Fibroblast of upper back skin (primary cell): Measurements from ENCODE around the gene HSFX3.
A peak's percentile ranks its signal among the peaks of the same experiment; 100 is the strongest.
"Not testable (repeated sequence)": the region's sequence is repeated elsewhere in the genome, so short reads cannot be mapped to it uniquely, and the experiment has no call there.

Experiments
- DNase-seq: peaks from one replicate; pipeline ENCODE4 v3.0.0-alpha.2; 2013

The HSFX3 gene

DNA sequence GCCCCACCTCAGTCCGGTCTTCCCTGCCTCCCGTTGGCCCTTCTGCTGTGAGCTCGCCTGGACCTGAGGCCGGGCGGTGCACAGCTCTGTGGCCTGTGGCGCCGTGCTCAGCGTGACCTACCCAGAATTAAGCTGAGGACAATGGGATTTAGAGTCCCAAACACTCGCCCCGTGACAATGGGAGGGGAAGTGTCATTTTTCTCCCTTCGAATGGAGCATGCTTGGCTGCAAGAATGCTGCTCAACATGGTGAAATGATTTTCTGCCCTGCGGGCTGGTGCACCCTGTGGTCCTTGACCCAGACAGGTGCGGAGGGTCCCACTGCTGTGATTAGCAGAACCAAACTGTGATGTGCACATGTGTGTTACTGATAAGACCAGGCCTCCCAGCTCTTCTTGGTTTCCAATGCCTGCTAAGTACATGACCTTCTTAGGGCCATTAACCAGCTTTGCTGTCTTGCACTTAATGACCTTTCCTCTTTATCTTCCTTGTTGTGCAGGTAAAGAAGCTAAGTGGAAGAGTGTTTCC, 8.1 kb downstream of the HSFX3 start:
- no peak for DNase-seq

DNA sequence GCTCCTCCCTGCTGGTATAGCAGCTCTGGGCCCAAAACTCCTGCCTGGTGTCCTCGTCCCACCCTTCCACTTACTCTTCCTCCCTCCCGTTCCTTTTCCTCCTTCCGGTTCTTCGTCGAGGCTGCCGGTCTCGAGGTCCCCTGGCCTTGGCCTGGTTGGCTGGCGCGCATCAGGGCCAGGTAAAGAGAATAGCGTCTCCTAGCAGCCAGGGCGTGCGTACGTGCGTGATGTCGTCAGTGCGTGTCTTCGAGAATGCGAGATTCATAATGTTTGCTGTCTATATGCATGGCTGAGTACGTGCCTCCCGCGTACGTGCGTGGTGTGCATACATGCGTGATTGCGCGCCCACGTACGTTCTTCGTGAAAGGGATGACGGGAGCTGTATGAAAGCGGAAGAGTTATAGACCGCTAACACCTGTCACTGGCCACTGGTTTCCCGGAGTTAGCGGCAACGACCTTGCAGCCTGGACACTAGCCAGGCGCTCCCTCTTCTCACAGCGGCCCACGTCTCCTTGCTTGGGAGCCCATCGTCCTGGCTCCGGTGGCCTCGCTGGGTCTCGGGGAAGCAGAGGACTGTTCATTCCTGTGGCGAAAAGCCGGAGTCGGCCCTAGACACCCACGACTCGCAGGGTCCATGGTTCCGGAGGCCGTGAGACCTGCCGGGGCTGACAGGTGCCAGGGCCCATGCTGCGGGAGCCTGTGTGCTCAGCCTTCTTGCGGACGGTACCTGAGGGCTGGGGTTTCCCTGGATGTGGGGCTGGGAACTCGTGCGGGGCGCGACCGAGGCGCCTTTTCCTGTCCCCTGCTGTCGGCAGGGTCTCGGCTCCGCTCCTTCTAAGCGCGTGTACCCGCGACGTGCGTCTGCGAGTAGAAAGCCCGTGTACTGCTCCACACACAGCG, 8.9 kb downstream of the HSFX3 start, which contains the start of gene EOLA1:
EOLA1 (plus strand) TSS at position 392 of the 900 bp plus-strand sequence. CDS start 4,619 bp downstream, outside the sequence.
- DNase-seq, result peak; percentile 95

DNA sequence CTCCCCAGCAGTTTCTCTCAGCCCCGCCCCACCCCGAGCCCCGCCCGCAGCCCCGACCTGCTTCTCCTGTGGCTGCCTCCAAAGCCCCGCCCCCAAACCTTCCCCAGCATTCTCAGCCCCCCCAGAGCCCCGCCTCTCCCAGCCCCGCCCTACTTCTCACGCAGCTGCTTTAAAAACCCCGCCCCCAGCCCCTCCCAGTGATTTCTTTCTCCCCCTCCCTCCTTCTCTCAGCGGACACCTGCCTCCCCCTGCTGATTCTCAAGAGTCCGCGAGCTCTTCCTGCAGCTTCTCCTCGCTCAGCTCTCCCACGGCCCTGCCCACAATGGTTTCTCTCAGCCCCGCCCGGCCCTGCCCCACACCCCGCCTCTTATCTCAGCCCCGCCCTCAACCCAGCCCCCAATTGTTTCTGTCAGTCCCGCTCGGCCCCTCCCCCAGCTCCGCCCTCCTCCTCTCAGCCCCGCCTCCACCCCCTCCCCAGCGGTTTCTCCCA, 9.5 kb downstream of the HSFX3 start:
- peak; percentile 89 for DNase-seq

DNA sequence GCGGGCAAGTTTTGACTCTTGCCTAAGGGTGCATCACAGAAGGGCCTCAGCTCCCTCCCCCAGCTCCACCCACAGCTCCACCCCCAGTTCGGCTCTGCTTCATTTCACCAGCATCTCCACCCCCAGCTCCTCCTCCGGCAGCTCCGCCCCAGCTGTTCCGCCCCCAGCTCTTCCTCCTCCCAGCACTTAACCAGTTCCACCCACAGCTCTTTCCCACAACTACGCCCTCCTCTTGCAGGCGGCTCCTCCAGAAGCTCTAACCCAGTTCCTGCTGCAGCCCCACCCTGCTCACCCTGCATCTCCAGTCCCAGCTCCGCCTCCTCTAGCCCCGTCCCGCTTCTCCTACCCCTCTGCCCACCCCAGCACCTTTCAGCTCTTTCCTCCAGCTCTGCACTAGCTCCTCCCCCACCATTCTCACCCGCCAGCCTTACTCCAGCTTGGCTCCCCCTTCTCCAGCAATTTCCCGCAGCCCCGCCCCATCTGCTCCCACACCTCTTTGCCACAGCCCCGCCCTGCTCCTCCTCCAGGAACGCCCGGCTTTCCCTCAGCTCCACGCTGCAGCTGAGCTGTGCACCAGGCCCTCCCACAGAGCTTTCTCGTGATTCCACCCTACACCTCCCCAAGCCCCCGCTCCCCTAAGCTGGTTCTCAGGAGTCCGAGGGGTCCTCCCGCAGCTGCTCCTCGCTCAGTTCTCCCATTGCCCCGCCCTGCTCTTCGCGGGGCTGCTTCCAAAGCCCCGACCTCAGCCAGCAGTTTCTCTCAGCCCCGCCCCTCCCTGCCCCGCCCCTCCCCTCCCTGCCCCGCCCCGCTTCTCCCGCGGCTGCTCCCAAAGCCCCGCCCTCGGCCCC, 10.2 kb downstream of the HSFX3 start:
- DNase-seq, result peak; percentile 92

DNA sequence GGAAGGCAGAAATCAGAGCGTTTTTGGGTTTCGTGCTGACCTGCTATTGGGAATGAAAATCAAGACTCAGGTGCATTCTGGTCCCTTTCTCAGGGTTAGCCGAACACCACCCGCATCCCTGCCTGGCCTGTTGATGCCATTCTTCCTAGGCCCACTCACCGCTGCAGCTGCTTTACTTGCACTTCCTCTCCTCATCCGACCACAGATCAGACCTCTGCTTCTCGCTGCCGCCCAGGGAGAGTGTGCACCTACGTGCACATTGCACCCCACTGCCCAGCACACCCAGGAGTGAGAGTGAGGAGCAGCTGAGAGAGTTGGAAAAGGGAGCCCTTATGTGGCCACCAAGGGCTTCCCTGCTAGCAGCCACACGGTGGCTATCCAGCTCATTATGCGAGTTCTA, 12.2 kb downstream of the HSFX3 start:
- DNase-seq, result not testable (repeated sequence)

DNA sequence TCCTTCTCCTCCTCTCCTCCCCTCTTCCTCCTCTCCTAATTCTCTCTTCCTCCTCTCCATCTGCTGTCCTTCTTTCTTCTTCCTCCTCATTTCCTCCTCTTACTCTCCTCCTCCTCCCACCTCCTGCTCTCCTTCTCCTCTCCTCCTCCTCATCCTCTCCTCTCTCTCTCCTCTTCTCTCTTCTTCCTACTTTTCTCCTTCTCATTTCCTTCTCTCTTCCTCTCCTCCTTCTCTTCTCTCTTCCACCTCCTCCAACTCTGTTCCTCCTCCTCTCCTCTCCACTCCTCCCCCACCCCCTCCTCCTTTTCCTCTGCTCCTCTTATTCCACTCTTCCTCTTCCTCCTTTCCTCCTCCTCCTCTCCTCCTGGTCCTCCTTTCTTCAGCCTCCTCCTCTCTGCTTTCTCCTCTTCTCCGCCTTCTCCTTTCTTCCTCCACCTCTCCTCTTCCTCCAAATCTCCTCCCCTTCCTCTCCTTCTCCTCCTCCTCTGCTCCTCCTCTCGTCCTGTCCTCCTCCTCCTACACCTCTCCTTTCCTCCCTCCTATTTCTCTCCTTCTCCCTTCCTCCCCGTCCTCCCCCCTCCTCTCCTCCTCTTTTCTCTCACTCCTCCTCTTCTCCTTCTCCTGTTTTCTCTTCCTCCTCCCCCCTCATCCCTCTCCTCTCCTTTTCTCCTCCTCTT, 14.7 kb downstream of the HSFX3 start:
- DNase-seq, result not testable (repeated sequence)

DNA sequence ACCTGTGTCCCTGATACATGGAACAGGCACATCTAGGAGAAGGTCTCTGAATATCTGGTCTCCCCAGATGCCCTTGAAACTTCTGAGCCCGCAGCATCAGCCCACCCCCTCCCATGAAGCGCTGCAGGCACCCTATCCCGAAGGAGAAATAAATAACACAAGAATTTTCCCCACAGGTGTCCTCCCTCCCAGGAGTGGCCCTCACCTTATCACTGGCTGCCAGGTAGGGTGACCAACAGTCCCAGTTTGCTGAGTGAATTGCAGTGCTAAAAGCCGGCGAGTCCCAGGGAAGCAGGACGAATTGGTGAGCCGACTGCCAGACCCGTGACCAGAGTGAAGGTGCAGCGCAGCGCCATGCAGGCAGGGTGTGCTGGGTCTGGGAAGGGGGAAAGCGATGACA, 15.7 kb downstream of the HSFX3 start:
- DNase-seq, result not testable (repeated sequence)

DNA sequence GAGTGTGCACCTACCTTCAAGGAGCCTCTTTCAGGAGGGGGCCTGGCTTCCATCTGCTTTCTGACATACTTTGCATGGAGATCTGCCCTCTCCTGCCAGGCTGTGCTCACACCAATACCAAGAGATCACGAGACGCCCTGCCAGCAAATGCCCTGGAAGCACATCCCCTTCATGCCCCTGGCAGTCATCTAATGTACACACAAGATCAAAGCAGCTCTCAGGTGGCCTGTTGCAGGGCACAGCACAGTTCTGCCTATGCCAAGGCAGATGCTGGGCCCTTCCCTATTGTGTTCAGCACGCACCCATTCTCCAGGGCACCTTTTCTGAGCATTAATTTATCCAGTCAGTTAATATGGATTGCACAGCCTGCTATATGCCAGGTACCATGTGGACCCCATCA, 16.9 kb downstream of the HSFX3 start:
- DNase-seq, result not testable (repeated sequence)

DNA sequence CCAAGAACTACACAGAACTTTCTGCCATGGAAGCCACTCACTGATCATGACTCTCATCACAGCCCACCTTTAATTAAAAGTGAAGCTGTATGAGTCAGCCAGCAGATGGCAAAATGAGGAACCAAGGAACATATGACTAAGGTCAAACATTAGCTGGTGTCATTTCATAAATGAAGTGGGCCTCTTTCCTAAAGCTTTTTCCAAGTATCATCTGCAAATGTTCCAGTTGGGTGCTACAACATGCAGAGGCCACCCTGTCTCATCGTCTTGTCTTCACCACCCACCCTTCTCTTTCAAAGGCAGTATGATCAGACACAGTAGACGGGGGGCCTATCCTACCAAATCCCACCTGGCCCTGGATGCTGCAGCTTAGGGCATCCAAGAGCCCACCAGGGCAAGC, 18.1 kb downstream of the HSFX3 start:
- no peak for DNase-seq

DNA sequence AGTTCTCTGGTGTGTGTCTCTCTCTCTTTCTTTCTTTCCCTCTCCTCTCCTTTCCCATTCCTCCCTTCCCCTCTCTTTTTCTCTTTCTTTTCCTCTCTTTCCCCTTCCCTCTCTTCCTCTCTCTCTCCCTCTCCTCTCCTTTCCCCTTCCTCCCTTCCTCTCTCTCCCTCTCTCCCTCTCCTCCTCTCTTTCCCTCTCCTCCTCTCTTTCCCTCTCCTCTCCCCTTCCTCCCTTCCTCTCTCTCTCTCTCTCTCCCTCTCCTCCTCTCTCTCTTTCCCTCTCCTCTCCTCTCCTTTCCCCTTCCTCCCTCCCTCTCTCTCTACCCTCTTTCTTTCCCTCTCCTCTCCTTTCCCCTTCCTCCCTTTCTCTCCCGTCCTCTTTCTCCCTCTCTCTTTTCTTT, 21.3 kb downstream of the HSFX3 start:
- no peak for DNase-seq

DNA sequence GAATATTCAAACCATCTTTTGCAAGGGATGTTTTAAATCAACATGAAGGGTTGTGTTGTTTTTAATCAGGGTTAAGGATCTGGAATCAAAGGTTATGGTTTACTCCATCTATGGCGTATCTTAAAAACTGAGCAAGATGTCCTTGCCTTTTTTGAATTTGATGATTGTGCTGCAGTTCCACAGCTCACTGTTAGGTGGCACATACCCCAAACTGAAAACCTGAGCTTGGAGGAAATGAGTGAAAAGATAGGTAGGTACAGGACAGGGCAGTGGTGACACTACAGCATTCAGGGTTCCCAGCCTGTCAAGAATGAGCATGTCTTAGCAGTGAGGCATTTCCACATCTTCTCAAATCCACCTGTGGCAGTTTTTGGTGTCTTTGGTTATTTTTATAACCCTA, 22.0 kb downstream of the HSFX3 start:
- DNase-seq, result peak; percentile 30

DNA sequence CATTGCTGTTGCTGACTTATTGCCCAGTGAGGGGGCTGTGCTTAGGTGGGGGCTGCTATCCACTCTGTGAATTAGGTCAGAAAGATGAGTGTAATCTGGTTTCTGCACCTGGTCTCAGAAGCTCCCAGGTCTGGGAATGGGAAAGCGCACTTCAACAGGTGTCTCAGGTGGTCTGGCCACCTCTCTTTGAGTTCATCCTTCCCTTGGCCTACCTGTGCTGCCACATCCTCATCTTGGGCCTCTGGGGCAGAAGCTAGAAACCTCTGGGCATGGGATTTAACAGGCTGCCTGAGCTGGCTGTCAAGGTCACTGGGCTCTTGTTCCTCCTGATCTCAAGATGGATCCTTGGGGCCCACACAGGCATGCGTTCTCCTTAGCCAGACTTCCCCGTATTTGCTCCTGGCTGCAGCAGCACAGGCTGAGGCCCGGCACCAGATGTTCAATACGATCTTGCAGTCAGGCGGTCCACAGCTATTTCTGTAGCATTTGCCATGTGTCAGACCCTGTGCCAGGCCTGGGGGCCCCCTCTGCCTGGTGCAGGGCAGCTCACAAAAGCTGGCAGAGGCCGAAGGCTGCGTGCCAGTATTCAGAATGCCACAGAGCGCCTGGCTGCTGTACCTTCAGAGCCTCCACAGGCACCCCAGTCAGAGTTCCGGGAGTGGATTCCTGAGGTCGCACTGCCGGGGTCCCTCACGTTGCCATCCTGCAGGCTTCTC, 23.2 kb downstream of the HSFX3 start:
- not testable (repeated sequence) for DNase-seq

DNA sequence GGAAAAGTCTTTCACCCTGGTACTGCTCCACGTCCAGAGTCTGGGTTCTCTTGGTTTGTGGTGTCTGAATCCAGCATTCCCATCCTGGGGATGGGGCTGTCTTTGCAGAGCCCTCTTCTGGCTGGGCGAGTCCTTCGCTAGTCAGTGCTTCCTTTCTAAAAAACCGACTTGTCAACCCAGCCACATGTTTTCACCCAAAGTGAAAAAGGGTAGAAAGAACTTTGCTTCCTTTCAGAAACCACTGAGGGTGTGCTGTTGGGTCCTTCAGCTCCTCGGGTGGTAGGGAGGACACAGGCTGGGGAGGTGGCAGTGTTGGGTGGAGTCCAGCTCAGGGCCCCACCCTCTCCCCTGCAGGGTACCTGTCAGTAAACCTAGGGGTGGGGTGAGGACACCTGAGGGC, 23.8 kb downstream of the HSFX3 start:
- not testable (repeated sequence) for DNase-seq

DNA sequence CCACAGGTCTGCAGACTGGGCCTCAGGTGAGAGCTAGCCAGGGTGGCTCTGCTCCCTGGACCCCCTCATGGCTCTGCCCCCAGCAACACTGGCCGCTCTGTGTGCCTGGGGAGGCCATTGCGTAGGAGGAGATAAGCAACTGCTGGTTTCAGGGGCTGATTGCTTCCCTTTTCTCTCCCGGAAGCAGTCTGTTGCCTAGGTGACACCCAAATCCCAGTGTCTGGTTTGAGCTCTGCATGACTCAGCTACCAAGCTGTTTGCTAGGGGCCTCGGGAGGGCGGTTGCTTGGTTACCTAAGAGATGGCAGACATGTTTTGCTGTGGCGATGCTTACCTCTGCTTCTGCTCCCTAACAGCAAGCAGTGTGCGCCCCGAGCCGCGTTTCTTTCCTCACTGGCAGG, 24.3 kb downstream of the HSFX3 start:
- DNase-seq, result peak; percentile 65

DNA sequence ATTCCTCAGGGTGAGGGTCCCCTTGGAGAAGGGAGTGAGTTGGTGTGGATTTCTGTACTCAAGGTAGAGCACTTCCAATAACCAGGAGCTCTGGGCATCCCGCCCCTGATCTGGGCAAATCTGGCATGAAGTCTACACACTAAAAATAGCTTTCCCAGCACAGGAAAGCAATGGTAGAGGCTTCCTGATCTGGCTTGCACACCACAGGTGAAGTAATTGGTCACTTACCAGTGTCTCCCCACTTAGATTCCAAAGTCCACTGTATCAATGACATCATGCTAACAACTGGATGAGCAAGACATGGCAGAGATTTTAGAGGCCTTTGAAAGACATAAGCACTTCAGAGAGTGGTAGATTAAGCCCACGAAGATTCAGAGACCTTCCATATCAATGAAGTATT, 26.8 kb downstream of the HSFX3 start:
- DNase-seq, result no peak

DNA sequence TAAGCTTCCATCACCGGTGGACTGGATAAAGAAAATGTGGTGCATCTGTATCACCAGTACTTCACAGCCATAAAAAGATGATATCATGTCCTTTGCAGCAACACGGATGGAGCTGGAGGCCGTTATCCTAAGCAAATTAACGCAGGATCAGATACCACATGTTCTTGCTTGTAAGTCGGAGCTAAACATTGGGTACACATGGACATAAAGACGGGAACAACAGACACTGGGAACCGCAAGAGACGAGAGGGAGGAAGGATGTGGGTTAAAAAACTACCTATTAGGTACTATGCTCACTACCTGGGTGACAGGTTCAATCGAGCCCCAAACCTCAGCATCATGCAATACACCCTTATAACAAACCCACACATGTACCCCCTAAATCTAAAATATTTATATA, 28.3 kb downstream of the HSFX3 start:
- no peak for DNase-seq

DNA sequence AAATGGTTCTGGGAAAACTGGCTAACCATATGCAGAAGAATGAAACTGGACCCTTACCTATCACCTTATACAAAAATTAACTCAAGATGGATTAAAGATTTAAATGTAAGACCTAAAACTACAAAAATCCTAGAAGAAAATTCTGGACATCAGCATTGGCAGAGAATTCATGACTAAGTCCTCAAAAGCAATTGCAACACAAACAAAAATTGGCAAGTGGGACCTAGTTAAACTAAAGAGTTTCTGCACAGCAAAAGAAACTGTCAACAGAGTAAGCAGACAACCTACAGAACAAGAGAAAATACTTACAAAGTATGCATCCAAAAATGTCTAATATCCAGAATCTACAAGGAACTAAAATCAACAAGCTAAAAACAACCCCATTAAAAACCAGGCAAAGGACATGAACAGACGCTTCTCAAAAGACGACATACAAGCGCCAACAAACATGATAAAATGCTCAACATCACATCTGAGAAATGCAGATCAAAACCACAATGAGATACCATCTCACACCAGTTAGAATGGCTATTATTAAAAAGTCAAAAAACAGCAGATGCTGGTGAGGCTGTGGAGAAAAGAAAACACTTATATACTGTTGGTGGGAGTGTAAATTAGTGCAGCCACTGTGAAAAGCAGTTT, 29.0 kb downstream of the HSFX3 start:
- DNase-seq, result not testable (repeated sequence)

DNA sequence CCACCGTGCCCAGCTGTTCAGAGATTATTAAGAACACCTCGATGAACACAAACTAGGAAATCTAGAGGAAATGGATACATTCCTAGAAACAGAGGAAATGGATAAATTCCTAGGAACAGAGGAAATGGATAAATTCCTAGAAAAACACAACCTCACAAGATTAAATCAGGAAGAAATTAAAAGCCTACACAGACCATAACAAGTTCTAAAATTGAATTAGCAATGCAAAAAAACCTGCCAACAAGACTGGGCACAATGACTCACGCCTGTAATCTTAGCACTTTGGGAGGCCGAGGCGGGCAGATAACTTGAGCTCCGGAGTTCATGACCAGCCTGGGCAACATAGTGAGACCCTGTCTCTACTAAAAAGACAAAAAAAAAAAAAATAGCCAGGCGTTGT, 31.5 kb downstream of the HSFX3 start:
- no peak for DNase-seq

DNA sequence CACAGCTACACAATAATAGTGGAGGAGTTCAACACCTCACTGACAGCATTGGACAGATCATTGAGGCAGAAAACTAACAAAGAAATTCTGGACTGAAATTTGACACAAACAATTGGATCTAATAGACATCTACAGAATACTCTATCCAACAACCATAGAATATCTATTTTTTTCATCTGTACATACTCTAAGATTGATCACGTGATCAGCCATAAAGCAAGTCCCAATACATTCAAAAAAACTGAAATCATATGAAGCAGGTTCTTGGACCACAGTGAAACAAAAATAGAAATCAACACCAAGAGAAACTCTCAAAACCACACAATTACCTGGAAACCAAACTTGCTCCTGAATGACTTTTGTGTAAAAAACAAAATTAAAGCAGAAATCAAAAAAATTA, 32.4 kb downstream of the HSFX3 start:
- DNase-seq, result no peak

DNA sequence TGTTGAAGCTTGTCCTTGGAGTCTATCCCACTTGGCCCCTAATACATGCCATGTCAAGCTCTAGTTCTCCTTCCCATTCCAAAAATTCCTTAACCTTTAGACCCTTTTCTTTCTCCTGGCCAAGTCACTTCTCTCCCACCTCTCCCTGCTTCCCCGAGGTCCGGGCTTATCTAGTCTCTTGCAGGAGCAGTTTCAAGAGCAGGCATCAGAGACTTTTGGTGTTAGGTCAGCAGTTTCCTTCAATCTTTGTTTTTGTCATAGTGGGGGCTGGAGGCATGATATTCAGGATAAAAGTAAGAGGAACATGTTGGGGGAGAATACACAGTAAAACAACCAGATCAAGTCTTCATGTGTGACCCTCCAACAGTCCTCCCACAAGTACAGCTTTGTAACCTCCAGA, 33.1 kb downstream of the HSFX3 start:
- no peak for DNase-seq

DNA sequence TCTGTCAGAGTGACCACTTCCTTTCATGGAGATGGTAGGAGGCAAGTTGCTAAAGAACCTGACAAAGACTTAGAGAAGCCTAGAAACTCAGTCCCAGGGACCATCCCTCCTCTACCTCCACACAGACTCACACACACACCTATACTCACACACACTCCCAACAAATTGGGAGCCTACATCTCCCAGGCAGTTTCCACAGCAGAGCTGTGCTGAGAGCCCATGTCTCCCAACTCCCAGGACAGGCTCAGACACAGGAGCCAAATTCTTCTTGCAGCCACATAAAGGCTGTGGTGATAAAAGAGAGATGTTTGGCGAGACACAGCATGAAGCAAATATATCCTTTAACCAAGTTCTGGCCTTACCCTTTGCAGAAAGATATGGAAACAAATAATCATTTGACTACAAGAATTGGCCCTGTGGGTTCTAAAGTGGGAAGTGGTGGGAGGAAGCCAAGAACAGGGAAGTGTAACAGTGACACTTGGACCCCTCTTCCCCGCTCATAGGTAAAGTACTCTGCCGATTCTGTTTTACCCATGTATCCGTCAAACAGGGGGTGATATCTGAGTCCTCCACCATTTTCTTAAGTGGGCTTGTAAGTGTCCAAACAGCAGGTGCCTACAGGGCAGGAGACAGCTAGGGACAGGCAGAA, 33.6 kb downstream of the HSFX3 start:
- no peak for DNase-seq
